GM18861 (cell line): ENCODE data around the gene GCHFR.

Experiments used
- ATAC-seq: cut with Tn5 transposase; IDR thresholded peaks from one replicate; pipeline ENCODE4 v1.9.1; 2021; ENCODE audit not compliant: unreplicated experiment

GCHFR gene

DNA sequence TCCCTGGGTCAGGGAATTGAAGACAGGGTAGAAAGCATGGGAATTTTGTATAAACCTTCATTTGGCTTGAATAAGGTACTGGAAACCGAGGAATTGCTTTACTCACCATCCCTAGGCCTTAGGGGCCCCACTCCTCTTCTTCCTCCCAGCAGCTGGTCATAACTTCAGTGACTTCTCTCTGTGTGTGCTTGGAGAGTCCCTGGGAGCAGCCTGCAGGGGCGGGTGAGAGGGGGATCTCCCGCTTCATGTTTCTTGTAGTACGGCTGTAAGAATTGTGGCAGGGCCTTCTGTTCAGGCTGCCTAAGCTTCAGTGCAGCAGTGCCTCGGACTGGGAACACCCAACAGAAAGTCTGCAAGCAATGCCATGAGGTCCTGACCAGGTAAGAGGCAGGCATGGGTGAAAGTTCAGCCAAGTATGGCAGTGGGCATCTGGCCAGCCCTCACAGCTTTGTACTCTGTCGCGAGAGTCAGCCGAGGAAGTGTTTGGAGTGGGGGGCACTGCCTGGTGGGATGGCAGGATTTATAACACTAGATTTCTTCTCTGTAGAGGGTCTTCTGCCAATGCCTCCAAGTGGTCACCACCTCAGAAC lies 45.1 kb downstream of the GCHFR start:
- ATAC-seq, result no peak

DNA sequence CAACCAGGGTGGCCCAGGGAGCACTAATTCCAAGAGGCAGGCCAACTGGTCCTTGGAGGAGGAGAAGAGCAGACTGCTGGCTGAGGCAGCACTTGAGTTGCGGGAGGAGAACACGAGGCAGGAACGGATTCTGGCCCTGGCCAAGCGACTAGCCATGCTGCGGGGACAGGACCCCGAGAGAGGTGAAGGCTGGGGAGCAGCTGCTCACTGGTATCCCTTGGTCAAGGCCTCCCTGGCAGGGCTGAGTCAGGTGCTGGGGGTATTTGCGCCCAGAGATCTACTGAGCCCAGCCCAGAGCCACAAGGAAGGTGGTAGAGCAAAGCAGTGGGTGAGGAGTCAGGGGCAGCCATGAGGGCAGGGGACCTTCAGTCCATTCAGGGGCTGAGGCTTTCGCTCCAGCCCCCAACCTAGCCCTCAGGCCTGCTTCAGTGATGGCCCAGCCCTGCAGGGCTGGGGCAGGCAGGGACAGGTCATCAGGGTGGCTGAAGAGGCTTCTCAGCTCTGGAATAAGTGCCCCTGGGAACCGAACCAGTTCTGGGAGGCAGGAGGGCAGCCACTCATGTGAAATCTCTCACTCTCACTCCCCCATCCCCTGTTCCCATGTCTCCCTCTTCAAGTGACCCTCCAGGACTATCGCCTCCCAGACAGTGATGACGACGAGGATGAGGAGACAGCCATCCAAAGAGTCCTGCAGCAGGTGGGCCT lies 49.0 kb downstream of the GCHFR start:
- no peak for ATAC-seq

DNA sequence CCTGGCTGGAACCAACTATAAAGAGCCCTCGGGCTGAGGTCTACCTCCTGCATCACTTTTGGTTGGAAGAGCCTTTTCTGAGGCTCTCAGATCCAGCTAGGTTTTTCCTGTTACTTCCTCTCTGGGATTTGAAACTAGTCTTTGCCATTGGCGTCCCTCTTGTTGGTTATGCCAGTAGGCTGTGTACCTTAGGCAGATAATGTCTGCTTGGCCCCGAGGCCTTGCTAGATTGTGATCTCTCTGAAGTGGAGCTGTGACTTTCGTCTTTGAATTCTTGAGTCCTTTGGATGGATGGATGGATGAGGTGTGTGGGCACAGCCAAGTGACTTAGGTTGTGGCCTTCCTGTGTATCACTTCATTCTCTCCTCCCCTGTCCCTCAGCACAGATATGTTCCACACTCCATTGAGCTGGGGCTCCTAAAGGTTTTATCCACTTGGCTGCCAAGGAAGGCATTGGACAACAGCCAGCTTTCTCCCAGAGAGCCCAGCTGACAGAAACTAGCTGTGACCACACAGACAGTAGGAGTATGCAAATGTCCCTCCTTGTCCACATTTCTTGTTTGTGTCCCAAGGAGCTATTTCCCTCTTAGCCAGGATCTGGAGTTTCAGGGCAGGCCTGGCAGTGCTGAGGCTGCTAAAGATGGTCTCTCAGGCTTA lies 51.3 kb downstream of the GCHFR start:
- ATAC-seq, result no peak
